Upper lobe of left lung (tissue), 4 donors: ENCODE measurements around the gene B3GNT2.

Experiments
- POLR2A ChIP-seq, 4 donors: fragments of 450-650 bp; IDR thresholded peaks; one replicate each; pipeline ENCODE4 v1.5.1; 2016 to 2017; ENCODE audit warnings: antibody characterized with exemption in 4 of 4, mild to moderate bottlenecking in 2 of 4
- POLR2AphosphoS5 ChIP-seq, 2 donors: sonication (generic); formaldehyde crosslinking; IDR thresholded peaks; one replicate each; pipeline ENCODE4 v1.5.1; 2017; ENCODE audit warnings: antibody characterized with exemption in 2 of 2
- TF ChIP-seq, protein P1 (sequence below), 6 experiments: fragments of 450-650 bp in 4 of 6; fragments of 200-600 bp in 2 of 6; sonication (generic) in 2 of 6; IDR thresholded peaks; one replicate each; pipeline ENCODE4 v1.5.1; 2016 to 2019; ENCODE audit warnings: antibody characterized with exemption in 6 of 6

DNA sequence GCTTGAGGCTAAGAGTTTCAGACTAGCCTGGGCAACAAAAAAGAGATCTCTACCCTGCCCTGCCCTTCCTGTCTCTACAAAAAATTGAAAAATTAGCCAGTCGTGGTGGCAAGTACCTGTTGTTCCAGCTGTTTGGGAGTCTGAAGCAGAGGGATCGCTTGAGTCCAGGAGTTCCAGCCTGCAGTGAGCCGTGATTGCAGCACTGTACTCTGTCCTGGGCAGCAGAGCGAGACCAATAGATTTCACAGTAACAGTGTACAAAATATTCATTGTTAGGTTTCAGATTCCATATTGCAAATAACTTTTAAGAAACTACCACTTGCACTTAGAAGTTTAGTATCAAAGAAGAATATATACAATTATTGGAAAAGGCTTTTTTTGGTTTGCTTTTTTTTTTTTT is 54.3 kb downstream of the B3GNT2 start:
- TF ChIP-seq, protein P1, sequence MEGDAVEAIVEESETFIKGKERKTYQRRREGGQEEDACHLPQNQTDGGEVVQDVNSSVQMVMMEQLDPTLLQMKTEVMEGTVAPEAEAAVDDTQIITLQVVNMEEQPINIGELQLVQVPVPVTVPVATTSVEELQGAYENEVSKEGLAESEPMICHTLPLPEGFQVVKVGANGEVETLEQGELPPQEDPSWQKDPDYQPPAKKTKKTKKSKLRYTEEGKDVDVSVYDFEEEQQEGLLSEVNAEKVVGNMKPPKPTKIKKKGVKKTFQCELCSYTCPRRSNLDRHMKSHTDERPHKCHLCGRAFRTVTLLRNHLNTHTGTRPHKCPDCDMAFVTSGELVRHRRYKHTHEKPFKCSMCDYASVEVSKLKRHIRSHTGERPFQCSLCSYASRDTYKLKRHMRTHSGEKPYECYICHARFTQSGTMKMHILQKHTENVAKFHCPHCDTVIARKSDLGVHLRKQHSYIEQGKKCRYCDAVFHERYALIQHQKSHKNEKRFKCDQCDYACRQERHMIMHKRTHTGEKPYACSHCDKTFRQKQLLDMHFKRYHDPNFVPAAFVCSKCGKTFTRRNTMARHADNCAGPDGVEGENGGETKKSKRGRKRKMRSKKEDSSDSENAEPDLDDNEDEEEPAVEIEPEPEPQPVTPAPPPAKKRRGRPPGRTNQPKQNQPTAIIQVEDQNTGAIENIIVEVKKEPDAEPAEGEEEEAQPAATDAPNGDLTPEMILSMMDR (IDR thresholded peaks at IDR 0.05) = no peak
- no peak for TF ChIP-seq POLR2AphosphoS5 (IDR thresholded peaks at IDR 0.05)
- no peak for TF ChIP-seq POLR2A (IDR thresholded peaks at IDR 0.05)
